Activated CD8-positive, alpha-beta memory T cell treated with anti-CD3 and anti-CD28 coated beads for 24 hours (primary cell): ENCODE data around the gene LCMT2.
"Not testable (repeated sequence)": the region's sequence is repeated elsewhere in the genome, so short reads cannot be mapped to it uniquely, and the experiment has no call there.

ENCODE experiments used
- DNase-seq: peaks from one replicate; pipeline ENCODE4 v3.0.0-alpha.2; 2020

Gene LCMT2

DNA sequence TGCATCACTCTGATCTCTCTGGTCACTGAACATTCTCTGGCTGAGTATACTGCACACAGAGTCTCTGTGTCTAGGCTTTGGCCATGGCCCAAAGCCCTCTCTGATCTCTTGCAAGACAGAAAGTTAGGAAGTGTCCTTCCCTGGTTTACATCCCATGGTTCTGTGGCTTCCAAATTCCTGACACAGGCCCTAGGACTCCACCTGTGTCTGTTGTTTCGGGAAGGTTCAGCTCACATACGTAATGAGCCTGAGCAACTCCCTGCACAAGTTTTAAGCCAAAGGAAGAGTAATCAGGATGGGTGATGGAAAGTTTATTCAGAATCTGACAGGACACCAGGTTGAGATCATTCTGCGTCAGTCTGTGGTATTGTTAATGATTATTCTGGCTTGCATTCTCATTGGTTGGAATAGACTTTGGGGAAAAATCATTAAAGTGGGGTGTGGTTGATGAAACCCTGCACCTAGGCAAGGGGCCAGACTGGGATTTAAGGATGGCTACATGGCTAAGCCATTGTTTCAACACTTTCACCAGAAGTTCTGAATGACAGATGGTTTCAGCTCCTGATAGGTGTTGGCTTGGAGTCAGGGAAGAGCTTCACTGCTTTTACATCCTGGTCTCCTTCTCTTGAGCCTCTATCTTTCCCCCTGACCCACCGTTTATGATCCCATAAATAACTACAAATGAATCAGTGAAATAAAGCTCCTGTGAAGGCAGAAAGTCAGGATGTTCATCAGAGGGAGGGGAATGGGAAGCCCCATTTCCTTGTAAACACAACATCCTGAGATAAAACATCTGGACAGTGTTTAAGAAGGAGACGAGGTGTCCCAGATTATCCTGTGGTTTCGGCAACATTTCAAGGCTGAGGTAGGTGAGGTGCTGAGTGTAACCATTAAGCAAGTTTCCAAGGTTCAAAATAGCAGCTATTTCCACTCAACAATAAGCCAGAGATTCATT is 14.1 kb downstream of the LCMT2 start:
- DNase-seq = no peak

DNA sequence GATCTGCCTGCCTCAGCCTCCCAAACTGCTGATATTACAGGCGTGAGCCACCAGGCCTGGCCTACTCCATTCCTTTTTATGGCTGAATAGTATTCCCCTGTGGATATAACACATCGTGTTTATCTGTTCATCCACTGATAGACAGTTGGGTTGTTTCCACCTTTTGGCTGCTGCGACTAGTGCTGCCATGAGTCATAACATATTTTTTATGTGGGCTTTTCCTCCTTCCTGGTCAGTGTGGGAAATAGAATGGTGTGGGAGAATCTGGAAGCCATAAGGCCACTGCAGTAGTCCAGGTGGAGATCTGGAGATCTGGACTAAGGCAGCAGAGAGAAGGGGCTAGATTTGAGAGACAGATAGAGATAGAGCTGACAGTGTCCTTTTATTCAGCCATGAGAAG is 16.2 kb downstream of the LCMT2 start:
- DNase-seq = no peak

DNA sequence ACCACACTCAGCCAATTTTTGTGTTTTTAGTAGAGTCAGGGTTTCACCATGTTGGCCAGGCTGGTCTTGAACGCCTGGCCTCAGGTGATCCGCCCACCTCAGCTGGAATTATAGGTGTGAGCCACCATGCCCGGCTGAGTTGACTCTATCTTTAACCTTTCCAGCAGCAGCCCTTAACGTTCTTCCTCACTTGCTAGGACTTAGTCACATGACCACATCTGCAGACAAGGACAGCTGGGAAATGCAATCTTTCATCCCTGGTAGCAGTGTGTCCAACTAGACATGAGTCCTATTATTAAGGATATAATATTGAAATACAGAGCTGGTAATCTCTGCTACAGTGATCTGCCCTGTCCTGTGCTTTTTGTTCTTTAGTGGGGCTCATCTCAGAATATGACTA is 18.0 kb downstream of the LCMT2 start:
- no peak for DNase-seq

DNA sequence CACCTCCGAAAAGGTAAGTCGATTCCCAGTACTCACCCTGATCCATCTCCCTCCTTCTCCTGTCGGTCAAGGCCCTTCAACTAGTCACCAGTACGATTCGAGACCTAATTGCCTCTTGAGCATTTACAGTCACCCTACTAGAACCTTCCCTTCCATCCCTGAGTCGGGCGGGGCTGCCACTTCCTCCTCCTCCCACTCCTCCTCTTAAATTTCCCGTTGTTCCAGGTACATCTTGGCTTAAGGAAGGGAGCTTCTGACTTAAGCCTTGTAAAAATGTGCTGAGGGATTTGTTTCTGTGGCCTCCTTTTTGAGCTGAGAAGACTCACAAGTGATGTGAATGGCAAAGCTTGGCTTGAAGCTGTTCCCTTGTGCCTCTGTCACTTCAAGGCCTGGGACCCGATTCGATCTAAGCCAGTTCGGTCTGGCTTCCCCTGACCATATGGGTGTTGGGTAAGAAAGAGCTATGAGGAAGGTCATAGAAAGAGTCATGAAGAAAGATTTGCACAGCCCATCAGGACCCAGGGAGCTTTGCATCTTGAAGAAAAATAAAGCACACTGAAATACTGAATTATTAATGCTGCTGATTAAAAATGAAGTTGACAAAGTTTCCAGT is 28.1 kb downstream of the LCMT2 start, which contains the start of gene TGM7:
TSS of gene TGM7 (minus strand) at position 51 of the 613 bp plus-strand sequence.
- DNase-seq = no peak

DNA sequence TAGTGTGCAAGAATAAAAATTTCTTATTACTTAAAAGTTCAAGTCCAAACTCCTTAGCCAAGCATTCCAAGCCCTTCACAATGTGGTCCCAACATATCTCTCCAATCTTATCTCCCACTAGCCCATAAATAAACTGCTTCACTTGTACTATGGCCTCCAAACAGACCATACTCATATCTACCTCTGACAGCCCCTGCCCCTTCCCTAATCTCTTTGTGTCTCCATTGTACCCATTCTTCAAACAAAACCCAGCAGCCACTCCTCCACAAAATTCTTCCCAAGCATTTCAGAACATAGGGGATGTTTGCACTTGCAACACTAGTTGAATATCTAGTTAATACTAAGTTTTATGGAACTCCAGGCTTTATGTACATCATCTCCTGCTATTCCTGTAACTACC is 30.5 kb downstream of the LCMT2 start:
- DNase-seq = no peak

DNA sequence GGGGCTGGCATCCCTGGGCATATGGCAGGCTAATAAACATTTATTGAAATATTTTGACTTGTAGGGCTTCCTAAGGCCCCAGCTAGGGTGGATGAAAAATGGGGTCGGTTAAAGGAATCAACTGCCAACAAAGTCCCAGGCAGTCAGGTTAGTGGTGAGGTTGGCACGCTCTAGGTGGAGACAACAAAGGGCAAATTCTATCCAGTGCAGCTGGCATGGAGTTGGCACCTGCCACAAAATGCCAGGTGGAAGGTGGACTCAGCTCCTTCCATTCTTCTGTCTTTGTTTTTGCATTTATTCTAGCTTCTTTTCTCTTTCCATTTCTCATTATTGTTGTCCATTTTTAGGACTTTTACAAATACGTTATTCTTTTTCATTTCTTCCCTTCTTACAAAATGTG is 31.0 kb downstream of the LCMT2 start:
- no peak for DNase-seq

DNA sequence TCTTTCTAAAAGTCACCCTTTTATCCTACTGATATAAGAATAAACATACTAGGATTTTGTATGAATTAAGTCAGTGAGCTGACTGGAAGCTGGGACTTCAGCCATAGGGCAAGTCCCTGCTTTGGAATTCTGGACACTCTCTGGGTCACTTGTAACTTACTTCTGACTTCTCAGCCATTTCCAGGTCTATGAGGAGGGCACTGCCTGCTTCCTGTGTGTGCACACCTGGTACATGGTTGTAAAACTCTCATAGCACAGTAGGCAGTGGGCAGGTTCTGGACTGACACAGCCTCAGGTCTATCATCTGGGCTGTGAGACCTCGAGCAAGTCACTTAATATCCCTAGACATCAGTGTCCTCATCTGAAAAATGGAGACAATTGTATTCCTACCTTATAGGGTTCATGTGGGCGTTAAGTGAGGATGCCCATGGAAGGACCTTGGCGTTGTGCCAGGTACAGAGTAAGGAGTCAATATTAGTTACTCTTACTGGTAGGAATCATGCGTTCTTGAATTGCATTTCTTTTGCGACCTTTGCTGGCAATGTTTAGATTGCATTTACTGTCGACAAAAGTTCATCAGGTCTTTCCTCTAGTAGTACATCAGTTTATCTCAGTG is 36.2 kb downstream of the LCMT2 start:
- no peak for DNase-seq

DNA sequence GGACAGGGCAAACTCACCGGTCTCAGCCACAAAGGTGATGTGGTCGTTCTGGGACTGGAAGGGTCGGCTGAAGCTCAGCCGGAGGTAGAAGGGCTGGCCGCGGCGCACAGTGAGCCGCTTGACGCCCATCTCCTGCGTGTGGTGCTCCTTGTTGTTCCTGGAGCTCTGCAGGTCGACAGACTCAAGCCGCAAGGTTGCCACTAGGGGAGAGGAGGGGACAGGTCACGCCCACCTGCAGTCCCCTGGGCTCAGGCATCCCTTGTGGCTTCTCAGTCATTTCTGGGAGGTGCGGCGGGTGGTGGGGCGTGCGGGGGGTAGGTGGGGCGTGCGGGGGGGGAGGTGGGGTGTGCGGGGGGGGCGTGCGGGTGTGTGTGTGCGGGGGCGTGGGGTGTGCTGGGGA is 36.9 kb downstream of the LCMT2 start:
- DNase-seq = no peak

DNA sequence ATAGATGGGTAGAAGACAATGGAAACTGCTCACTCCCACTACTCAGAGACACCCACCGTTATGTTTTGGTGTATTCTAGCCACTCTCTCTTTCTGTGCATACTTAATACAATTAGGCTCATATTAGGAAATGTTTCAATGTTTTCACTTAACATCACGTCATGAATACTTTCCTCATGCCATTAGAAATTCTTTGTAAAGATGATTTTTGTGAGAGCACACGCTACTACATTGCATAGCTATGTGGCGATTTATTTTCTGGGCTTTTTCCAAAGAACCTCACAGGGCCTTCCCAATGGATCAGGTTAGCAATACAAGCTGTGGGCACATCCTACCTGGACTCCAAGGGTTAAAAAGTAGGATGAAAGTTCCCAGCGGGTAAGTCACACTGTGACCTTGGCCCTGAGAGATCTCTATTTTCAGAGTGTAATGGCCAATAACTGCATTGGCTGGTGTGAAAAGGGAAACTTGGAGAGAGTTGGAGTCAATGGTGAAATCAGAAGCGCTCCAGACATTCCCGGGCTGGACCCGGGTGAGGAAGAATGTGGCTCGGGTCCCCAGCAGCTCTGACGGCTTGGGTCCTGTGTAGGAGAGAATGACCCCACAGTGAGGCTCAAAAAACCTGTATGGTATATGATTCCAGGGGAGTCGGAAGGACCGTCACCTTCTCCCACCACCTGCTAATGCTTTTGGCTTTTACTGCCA is 37.8 kb downstream of the LCMT2 start:
- DNase-seq = no peak

DNA sequence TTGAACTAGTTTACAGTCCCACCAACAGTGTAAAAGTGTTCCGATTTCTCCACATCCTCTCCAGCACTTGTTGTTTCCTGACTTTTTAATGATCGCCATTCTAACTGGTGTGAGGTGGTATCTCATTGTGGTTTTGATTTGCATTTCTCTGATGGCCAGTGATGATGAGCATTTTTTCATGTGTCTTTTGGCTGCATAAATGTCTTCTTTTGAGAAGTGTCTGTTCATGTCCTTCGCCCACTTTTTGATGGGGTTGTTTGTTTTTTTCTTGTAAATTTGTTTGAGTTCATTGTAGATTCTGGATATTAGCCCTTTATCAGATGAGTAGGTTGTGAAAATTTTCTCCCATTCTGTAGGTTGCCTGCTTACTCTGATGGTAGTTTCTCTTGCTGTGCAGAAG is 40.7 kb downstream of the LCMT2 start:
- DNase-seq = not testable (repeated sequence)

DNA sequence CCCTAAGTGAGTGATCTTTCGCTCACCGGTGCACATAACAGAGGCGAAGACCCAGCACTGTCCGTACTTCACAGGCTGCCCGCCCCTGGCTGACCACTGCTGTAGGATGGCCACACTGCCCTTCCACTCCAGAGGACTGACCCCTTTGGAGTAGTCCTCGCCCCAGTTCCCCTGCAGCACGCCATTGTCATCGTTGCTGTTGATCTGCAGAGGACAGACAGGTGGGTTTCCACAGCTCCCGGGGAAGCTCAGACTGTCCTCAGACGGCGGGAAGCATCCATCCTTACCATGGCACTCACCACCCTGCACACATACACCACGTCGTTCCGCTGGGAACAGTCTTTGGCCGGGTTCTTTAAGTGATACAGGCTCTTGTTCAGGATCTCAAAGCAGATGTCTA is 43.1 kb downstream of the LCMT2 start:
- DNase-seq = no peak

DNA sequence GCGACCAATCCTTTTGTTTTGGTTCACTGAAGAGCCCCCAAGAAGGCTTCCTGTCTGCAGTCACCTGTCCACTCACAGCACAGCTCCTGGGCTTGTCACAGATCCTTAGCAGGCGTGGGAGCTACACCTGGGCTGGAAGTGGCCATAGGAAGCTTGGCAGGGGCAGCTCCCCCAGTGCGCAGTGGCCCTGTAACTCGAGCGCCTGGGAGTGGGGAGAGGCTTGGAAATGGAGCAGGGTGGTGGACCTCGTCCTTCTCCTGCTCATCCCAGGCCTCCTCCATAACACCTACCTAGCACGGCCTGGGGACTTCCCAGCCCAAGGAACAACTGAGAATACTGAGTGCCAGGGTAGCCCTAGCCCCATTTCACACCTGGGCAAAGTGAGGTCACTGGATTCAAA is 44.3 kb downstream of the LCMT2 start:
- no peak for DNase-seq

DNA sequence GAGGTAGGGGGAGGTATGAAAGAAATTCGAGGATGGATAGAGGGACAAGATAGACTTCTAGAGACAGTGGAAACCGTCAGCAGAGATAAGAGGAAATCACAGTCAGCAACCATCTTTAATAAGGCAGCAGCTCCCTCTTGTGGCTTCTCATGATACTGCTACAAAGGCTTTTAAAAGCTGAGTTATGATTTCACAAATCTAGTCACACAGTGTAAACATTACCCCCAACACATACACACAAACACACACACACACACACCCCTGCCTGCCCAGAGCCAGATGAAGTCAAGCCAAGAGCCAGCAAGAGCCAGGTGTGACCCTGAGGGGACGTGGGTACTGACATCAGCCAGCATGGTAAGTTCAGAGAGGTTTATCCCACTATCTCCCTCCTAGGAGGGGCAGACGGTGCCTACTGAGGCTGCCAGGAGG is 44.8 kb downstream of the LCMT2 start:
- DNase-seq = peak; percentile 67

DNA sequence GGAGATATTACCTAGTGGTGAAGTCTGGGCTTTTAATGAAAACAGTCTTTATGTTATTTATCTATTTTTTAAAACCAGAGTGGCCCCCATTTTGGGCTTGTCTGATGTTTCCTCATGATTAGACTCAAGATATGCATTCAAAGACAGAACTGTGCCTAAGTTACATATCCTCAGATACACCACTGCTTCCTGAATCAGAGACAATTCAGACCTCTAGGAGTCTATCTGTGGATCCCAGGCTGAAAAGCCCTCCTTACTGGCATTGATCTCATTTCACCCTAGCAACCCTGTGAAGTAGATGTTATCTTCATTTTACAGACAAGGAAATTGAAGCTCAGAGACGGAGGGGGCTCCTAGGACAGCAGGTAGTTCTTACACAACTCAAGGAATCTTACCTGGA is 46.8 kb downstream of the LCMT2 start:
- DNase-seq = no peak

DNA sequence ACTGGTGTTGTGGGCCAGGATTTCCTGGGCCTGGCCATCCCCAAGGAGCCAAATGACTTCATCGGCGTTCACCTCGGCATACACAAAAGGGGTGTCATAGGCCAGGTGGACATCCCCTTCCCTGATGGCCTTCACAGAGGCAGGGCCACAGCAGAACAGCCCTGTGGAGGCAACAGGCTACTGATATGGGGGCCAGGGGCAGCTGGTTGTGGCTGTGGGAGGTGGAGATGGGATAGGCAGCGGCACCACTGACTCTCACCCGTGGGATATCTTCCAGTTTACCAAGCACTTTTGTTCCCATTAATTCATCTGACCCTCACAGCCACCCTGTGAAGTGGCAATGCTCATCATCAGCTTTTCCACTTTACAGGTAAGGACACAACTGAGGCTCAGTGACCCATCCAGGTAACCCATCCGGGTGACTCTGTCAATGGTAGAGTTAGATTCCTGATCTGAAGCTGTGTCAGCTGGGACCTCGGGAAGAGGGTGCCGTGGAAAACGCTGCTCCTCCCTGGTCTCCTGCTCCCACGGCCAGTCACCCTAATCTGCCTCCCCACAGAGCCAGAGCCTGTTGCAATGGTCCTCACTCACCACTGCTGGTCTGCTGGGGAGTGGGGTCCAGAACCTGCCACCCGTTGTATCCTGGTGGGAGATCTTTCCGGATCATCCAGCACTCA is 48.3 kb downstream of the LCMT2 start:
- no peak for DNase-seq

DNA sequence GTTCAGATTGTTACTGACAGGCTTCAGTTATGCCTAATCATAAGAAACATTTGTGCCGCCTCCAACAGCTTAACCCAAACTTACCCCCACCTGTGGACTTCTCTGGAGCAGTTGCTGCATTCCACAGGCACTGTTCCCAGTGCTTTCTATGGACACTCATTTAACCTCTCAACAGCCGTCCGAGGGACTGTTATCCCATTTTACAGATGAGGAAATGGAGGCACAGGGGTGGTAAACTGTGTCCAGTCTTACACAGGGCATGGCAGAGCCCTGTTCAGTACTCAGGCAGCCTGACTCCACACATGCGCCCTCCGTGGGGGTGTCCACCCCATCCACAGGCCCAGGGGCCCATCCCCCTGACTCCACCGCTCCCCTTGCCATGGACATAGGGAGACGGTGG is 49.4 kb downstream of the LCMT2 start:
- DNase-seq = no peak

DNA sequence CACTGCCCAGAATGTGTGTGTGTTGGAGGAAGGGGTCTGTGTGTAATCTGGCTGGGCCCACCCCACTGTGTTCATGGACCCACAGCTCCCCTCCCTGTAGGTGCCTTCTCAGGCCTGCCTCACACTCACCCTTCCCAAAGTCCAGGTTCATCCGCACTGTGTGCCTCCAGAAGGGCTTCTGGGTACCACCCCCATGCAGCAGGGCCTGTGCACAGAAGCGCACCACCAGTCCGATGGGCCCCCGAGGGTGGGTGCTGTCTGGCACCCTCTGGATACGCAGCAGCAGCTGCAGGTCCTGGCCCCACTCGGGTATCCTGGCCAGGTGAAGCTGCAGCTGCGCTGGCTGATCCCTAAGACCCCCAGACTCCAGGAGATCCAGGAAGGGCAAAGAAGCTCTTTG is 50.9 kb downstream of the LCMT2 start:
- no peak for DNase-seq

DNA sequence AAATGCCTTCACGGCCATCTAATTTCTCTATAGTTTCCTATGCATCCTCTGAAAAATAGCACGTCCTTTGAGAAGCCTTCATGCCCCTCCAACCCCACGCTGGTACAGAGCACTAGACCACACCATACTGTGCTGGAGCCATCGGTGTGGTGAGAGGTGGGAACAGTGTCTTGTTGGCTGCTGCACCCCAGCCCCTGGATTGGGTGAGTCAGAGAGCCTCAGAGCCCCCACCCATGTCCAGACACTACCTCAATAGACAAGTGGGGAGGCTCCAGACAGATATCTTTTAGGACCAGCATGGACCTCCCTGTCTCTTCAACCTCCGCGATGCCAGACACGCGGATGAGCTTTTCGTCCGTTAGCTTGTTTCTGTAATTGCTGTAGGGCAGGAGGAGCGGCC is 51.5 kb downstream of the LCMT2 start:
- no peak for DNase-seq

DNA sequence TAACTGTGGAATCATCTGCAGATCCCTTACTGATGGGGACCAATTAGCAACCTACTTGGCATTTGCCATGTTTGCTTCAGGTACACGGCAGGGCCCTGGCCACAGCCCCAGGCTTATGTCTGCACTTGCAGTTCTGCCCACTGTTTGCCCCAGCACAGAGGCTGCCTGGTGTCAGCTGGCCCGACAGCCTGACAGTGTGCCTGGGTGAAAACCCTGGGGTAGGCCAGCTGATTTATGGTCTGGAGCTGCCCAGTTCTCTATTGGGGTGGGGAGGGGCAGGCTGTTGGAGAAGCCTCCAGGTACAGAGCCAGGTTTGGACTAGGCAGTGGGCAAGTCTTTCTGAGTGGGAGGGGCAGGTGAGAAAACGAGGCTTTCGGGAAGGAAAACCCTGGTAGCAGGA is 52.5 kb downstream of the LCMT2 start:
- DNase-seq = no peak

DNA sequence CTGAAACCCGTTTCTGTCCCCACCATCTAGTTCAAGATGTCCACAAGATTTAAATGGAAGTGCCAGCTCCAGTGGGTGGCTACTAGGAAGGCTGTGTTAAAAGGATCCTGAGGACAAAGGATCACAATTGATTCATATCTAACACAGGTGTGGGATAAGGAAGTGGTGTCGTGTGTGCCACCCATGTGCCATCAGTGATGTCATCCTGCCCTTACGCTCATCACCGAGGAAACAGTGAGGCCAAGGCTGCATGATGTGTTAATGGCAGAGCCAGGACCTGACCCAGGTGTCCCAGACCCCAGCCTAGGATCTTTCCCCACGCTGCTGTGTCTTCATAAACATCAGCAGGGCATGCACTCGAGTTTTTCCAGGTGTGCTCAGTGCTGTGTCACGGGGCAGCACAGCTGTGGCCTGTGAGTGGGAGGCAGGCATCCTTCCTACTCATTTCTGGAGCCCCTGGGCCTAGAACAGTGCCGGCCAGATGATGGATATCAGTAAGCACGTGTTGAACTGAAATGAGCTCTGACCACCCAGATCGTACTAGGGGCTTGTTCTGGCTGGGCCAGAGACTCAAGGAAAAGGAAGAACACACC is 53.0 kb downstream of the LCMT2 start:
- DNase-seq = no peak

DNA sequence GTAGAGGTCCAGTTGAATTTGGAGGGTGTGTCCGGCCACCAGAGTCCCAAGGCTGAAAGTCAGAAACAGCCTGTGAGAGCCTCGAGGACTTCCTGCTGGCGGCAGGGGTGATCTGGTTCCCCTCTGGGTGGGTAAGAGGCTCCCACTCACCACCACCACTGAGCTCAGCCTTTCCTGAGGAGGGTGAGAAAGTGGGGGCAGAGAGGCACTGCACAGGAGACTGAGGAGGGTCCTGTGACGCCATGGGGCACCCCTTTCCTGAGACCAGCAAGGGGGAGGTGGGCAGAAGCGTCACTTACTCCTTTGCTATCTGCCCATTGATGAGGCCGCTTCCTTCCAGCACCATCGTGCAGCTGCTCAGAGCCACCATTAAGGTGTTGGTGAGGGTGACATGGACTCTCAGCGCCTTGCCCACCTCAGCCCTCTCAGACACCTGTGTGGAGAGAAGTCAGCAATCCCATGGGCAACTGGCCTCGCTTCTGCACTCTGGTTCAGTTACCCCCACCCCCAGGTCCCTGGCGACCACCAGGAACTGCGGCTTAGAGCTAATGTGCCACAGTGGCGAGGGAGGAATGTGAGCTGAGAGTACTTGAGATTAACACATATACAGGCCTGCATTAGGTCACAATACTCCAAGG is 53.7 kb downstream of the LCMT2 start:
- no peak for DNase-seq
